ENCODE results near the gene RBM33. TPM values are rescaled to one million over a fixed set of nuclear protein-coding genes. Genes with fewer than 3 reads are reported as not detected.

The RBM33 gene
- total RNA-seq, 1 donor from 2014 or later, result 79.8 TPM

- H3K4me1 Mint-ChIP-seq (ENCODE audit: low read depth), result peaks cover 68% of the 10 kb centered on the region
- peak overlapping the region; percentile 42 for H3K4me3 Mint-ChIP-seq (ENCODE audit: low read depth)
- no peak for DNase-seq (ENCODE audit: low spot score)
Measured at GRCh38 chr7:155739538-155740143, 95.2 kb downstream of the RBM33 start.

GRCh38 chr7:155741082-155741481, 96.6 kb downstream of the RBM33 start:
- no peaks in the 10 kb centered on the region for H3K27me3 Mint-ChIP-seq (ENCODE audit: low read depth)
- no peaks in the 10 kb centered on the region for H3K9me3 Mint-ChIP-seq
- intact Hi-C loops (cut with micrococcal nuclease), result no loop called here
- H3K4me3 Mint-ChIP-seq (ENCODE audit: low read depth), result no peak overlapping the region
- peak overlapping the region; percentile 76 for H3K27ac Mint-ChIP-seq
- H3K4me1 Mint-ChIP-seq (ENCODE audit: low read depth), result peaks cover 69% of the 10 kb centered on the region
- peaks cover 85% of the 10 kb centered on the region for H3K36me3 Mint-ChIP-seq (ENCODE audit: low read depth)
- DNase-seq (ENCODE audit: low spot score), result no peak

More at GRCh38 chr7:155739538-155740143, 95.2 kb downstream of the RBM33 start:
- peak overlapping the region; percentile 76 for H3K27ac Mint-ChIP-seq
- H3K27me3 Mint-ChIP-seq (ENCODE audit: low read depth), result no peaks in the 10 kb centered on the region
- no peaks in the 10 kb centered on the region for H3K9me3 Mint-ChIP-seq
- H3K36me3 Mint-ChIP-seq (ENCODE audit: low read depth), result peaks cover 83% of the 10 kb centered on the region
- intact Hi-C loops (cut with micrococcal nuclease), result loop anchor here (1.0 to 10.0 kb wide), 4 partner anchors 25 to 445 kb away; partner anchors contain the start of gene INSIG1

GRCh38 chr7:155741805-155742204, 97.3 kb downstream of the RBM33 start:
- Mint-ChIP-seq H3K27me3 (ENCODE audit: low read depth) (no peaks in the 10 kb centered on the region), H3K4me3 (ENCODE audit: low read depth) (no peak overlapping the region), H3K4me1 (ENCODE audit: low read depth) (peaks cover 75% of the 10 kb centered on the region), H3K36me3 (ENCODE audit: low read depth) (peaks cover 91% of the 10 kb centered on the region), H3K27ac (peak overlapping the region; percentile 76), H3K9me3 (no peaks in the 10 kb centered on the region)
- DNase-seq (ENCODE audit: low spot score), result no peak
- intact Hi-C loops (cut with micrococcal nuclease), result no loop called here

GRCh38 chr7:155743177-155743576, 98.7 kb downstream of the RBM33 start:
- DNase-seq (ENCODE audit: low spot score), result no peak
- Mint-ChIP-seq H3K4me3 (ENCODE audit: low read depth) (no peak overlapping the region), H3K27ac (no peak overlapping the region), H3K9me3 (no peaks in the 10 kb centered on the region), H3K4me1 (ENCODE audit: low read depth) (peaks cover 70% of the 10 kb centered on the region), H3K27me3 (ENCODE audit: low read depth) (no peaks in the 10 kb centered on the region), H3K36me3 (ENCODE audit: low read depth) (peaks cover 87% of the 10 kb centered on the region)
- intact Hi-C loops (cut with micrococcal nuclease), result no loop called here

- H3K9me3 Mint-ChIP-seq, result no peaks in the 10 kb centered on the region
- H3K4me3 Mint-ChIP-seq (ENCODE audit: low read depth), result peak overlapping the region; percentile 10
- H3K4me1 Mint-ChIP-seq (ENCODE audit: low read depth), result peaks cover 67% of the 10 kb centered on the region
- H3K36me3 Mint-ChIP-seq (ENCODE audit: low read depth), result peaks cover 86% of the 10 kb centered on the region
- H3K27me3 Mint-ChIP-seq (ENCODE audit: low read depth), result no peaks in the 10 kb centered on the region
- intact Hi-C loops (cut with micrococcal nuclease), result loop anchor here (5.0 kb wide), 1 partner anchor 538 kb away; no protein-coding TSS in a partner anchor
- peak overlapping the region; percentile 64 for H3K27ac Mint-ChIP-seq
- no peak for DNase-seq (ENCODE audit: low spot score)
Measured at GRCh38 chr7:155744971-155745683, 100.7 kb downstream of the RBM33 start.

- DNase-seq (ENCODE audit: low spot score), result no peak
- no peaks in the 10 kb centered on the region for H3K9me3 Mint-ChIP-seq
- H3K4me1 Mint-ChIP-seq (ENCODE audit: low read depth), result peaks cover 64% of the 10 kb centered on the region
- no peaks in the 10 kb centered on the region for H3K27me3 Mint-ChIP-seq (ENCODE audit: low read depth)
- peak overlapping the region; percentile 82 for H3K27ac Mint-ChIP-seq
- peaks cover 80% of the 10 kb centered on the region for H3K36me3 Mint-ChIP-seq (ENCODE audit: low read depth)
- H3K4me3 Mint-ChIP-seq (ENCODE audit: low read depth), result no peak overlapping the region
- intact Hi-C loops (cut with micrococcal nuclease), result loop anchor here (1.0 to 5.0 kb wide), 3 partner anchors 11 to 538 kb away; no protein-coding TSS in a partner anchor
Measured at GRCh38 chr7:155745737-155746136, 101.3 kb downstream of the RBM33 start.

- Mint-ChIP-seq H3K9me3 (no peaks in the 10 kb centered on the region), H3K4me3 (ENCODE audit: low read depth) (peak overlapping the region; percentile 45), H3K27me3 (ENCODE audit: low read depth) (no peaks in the 10 kb centered on the region), H3K27ac (peak overlapping the region; percentile 82), H3K36me3 (ENCODE audit: low read depth) (peaks cover 75% of the 10 kb centered on the region), H3K4me1 (ENCODE audit: low read depth) (peaks cover 61% of the 10 kb centered on the region)
- intact Hi-C loops (cut with micrococcal nuclease), result loop anchor here (1.0 to 5.0 kb wide), 3 partner anchors 12 to 539 kb away; no protein-coding TSS in a partner anchor
- no peak for DNase-seq (ENCODE audit: low spot score)
Measured at GRCh38 chr7:155746188-155746587, 101.7 kb downstream of the RBM33 start.

GRCh38 chr7:155747209-155747608, 102.7 kb downstream of the RBM33 start:
- Mint-ChIP-seq H3K4me1 (ENCODE audit: low read depth) (peaks cover 64% of the 10 kb centered on the region), H3K9me3 (no peaks in the 10 kb centered on the region), H3K27ac (no peak overlapping the region), H3K4me3 (ENCODE audit: low read depth) (peak overlapping the region; percentile 33), H3K27me3 (ENCODE audit: low read depth) (no peaks in the 10 kb centered on the region), H3K36me3 (ENCODE audit: low read depth) (peaks cover 75% of the 10 kb centered on the region)
- no peak for DNase-seq (ENCODE audit: low spot score)
- intact Hi-C loops (cut with micrococcal nuclease), result loop anchor here (5.0 kb wide), 1 partner anchor 540 kb away; no protein-coding TSS in a partner anchor

- no peak overlapping the region for H3K4me3 Mint-ChIP-seq (ENCODE audit: low read depth)
- no peaks in the 10 kb centered on the region for H3K27me3 Mint-ChIP-seq (ENCODE audit: low read depth)
- peaks cover 80% of the 10 kb centered on the region for H3K36me3 Mint-ChIP-seq (ENCODE audit: low read depth)
Measured at GRCh38 chr7:155749578-155749977, 105.1 kb downstream of the RBM33 start.

GRCh38 chr7:155750255-155751125, 106.0 kb downstream of the RBM33 start:
- DNase-seq (ENCODE audit: low spot score), result no peak
- Mint-ChIP-seq H3K36me3 (ENCODE audit: low read depth) (peaks cover 79% of the 10 kb centered on the region), H3K9me3 (no peaks in the 10 kb centered on the region), H3K27me3 (ENCODE audit: low read depth) (no peaks in the 10 kb centered on the region), H3K27ac (no peak overlapping the region), H3K4me1 (ENCODE audit: low read depth) (peaks cover 74% of the 10 kb centered on the region), H3K4me3 (ENCODE audit: low read depth) (no peak overlapping the region)
- intact Hi-C loops (cut with micrococcal nuclease), result no loop called here

More at GRCh38 chr7:155749578-155749977, 105.1 kb downstream of the RBM33 start:
- no peak overlapping the region for H3K27ac Mint-ChIP-seq
- H3K9me3 Mint-ChIP-seq, result no peaks in the 10 kb centered on the region
- no peak for DNase-seq (ENCODE audit: low spot score)
- peaks cover 75% of the 10 kb centered on the region for H3K4me1 Mint-ChIP-seq (ENCODE audit: low read depth)
- intact Hi-C loops (cut with micrococcal nuclease), result loop anchor here (5.0 kb wide), 1 partner anchor 542 kb away; no protein-coding TSS in a partner anchor

GRCh38 chr7:155751409-155751808, 106.9 kb downstream of the RBM33 start:
- Mint-ChIP-seq H3K36me3 (ENCODE audit: low read depth) (peaks cover 73% of the 10 kb centered on the region), H3K27me3 (ENCODE audit: low read depth) (no peaks in the 10 kb centered on the region), H3K27ac (peak overlapping the region; percentile 17), H3K4me1 (ENCODE audit: low read depth) (peaks cover 71% of the 10 kb centered on the region), H3K9me3 (no peaks in the 10 kb centered on the region), H3K4me3 (ENCODE audit: low read depth) (no peak overlapping the region)
- intact Hi-C loops (cut with micrococcal nuclease), result no loop called here
- DNase-seq (ENCODE audit: low spot score), result no peak

- Mint-ChIP-seq H3K27ac (peak overlapping the region; percentile 34), H3K4me1 (ENCODE audit: low read depth) (peaks cover 70% of the 10 kb centered on the region), H3K36me3 (ENCODE audit: low read depth) (peaks cover 75% of the 10 kb centered on the region), H3K9me3 (no peaks in the 10 kb centered on the region), H3K27me3 (ENCODE audit: low read depth) (no peaks in the 10 kb centered on the region), H3K4me3 (ENCODE audit: low read depth) (peak overlapping the region; percentile 2)
- intact Hi-C loops (cut with micrococcal nuclease), result no loop called here
- DNase-seq (ENCODE audit: low spot score), result no peak
Measured at GRCh38 chr7:155752756-155753445, 108.4 kb downstream of the RBM33 start.
